Fibroblast of skin of scalp (primary cell): ENCODE measurements around the gene RNASE8.

Source experiments
- DNase-seq: peaks from one replicate; pipeline ENCODE4 v3.0.0-alpha.2; 2013

The RNASE8 gene

GRCh38 chr14:21074398-21075272, 17.0 kb downstream of the RNASE8 start:
- no peak for DNase-seq

GRCh38 chr14:21075719-21076437, 18.3 kb downstream of the RNASE8 start:
- no peak for DNase-seq

- DNase-seq, result no peak
Measured at GRCh38 chr14:21077672-21078071, 20.1 kb downstream of the RNASE8 start.

- no peak for DNase-seq
Measured at GRCh38 chr14:21078287-21078686, 20.7 kb downstream of the RNASE8 start.

GRCh38 chr14:21078726-21079125, 21.1 kb downstream of the RNASE8 start:
- no peak for DNase-seq

GRCh38 chr14:21081521-21082142, 24.0 kb downstream of the RNASE8 start:
- no peak for DNase-seq

- DNase-seq, result no peak
Measured at GRCh38 chr14:21083565-21084325, 26.1 kb downstream of the RNASE8 start.

GRCh38 chr14:21084396-21084795, 26.8 kb downstream of the RNASE8 start:
- no peak for DNase-seq

- peak; percentile 47 for DNase-seq
Measured at GRCh38 chr14:21084998-21085853, 27.6 kb downstream of the RNASE8 start.

GRCh38 chr14:21086908-21087293, 29.3 kb downstream of the RNASE8 start:
- DNase-seq, result no peak

GRCh38 chr14:21087294-21088091, 29.9 kb downstream of the RNASE8 start:
- DNase-seq, result peak; percentile 92

GRCh38 chr14:21088687-21089086, 31.1 kb downstream of the RNASE8 start:
- no peak for DNase-seq

- no peak for DNase-seq
Measured at GRCh38 chr14:21089271-21089670, 31.6 kb downstream of the RNASE8 start.

- no peak for DNase-seq
Measured at GRCh38 chr14:21089877-21090193, 32.2 kb downstream of the RNASE8 start.

- no peak for DNase-seq
Measured at GRCh38 chr14:21090194-21090939, 32.7 kb downstream of the RNASE8 start.

- DNase-seq, result no peak
Measured at GRCh38 chr14:21090940-21091663, 33.5 kb downstream of the RNASE8 start.

- no peak for DNase-seq
Measured at GRCh38 chr14:21091821-21092272, 34.2 kb downstream of the RNASE8 start.

- peak; percentile 62 for DNase-seq
Measured at GRCh38 chr14:21092273-21093011, 34.8 kb downstream of the RNASE8 start.

GRCh38 chr14:21093018-21093417, 35.4 kb downstream of the RNASE8 start:
- DNase-seq, result no peak
